Measurements from ENCODE around the gene CYSTM1. TPM values are rescaled to one million over a fixed set of nuclear protein-coding genes. Genes with fewer than 3 reads are reported as not detected.

The CYSTM1 gene
- total and polyA plus RNA-seq, 3 donors from 2014 or later, result 33.5 to 115 (median 43.6) TPM

DNA sequence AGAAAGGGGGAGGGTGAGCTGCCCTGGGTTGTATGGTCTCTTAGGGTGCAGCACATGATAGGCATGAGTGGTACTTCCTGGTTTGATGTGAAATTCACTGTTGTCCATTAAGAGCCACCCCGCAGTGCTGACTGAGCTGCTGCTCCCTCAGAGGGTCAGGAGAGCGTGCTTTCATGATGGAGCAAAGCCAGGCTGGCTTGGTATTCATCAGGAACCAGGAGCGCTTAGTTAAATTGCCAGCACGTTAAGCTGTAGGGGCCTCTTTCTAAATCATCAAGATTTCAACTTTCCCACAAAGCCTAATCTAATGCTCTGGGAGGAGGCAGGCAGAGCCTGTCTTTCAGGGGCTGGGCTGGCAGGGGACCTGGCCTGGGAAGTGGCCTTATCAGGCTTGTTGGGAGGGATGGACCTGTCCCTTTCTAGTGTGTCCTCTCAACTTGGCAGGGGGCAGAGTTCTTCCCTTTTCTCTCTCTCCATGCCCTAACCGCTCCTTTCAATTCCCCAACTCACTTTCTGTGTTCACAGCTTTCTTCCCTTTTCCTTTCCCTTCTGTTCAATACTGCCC, 7.9 kb downstream of the CYSTM1 start:
- no peaks in the 10 kb centered on the region for H3K36me3 ChIP-seq (ENCODE audit: low read depth, missing control alignments)
- DNase-seq, result peak; percentile 58
- H3K27me3 ChIP-seq, result no peaks in the 10 kb centered on the region
- peaks cover 20% of the 10 kb centered on the region for H3K4me1 ChIP-seq
- TF ChIP-seq, protein P1, sequence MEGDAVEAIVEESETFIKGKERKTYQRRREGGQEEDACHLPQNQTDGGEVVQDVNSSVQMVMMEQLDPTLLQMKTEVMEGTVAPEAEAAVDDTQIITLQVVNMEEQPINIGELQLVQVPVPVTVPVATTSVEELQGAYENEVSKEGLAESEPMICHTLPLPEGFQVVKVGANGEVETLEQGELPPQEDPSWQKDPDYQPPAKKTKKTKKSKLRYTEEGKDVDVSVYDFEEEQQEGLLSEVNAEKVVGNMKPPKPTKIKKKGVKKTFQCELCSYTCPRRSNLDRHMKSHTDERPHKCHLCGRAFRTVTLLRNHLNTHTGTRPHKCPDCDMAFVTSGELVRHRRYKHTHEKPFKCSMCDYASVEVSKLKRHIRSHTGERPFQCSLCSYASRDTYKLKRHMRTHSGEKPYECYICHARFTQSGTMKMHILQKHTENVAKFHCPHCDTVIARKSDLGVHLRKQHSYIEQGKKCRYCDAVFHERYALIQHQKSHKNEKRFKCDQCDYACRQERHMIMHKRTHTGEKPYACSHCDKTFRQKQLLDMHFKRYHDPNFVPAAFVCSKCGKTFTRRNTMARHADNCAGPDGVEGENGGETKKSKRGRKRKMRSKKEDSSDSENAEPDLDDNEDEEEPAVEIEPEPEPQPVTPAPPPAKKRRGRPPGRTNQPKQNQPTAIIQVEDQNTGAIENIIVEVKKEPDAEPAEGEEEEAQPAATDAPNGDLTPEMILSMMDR (IDR thresholded peaks at IDR 0.05), result no peak
- TF ChIP-seq POLR2A (IDR thresholded peaks at IDR 0.05), result no peak
- 40 to 46% methylated on average over 5 of the region's 5 CpGs for WGBS, 2 donors
- H3K4me3 ChIP-seq, result no peak overlapping the region
- no peaks in the 10 kb centered on the region for H3K9me3 ChIP-seq
- intact Hi-C loops (cut with DNase I; ENCODE audit: low total_unique reads), result no loop called here
- H3K27ac ChIP-seq, result peak overlapping the region; percentile 3 to 22

DNA sequence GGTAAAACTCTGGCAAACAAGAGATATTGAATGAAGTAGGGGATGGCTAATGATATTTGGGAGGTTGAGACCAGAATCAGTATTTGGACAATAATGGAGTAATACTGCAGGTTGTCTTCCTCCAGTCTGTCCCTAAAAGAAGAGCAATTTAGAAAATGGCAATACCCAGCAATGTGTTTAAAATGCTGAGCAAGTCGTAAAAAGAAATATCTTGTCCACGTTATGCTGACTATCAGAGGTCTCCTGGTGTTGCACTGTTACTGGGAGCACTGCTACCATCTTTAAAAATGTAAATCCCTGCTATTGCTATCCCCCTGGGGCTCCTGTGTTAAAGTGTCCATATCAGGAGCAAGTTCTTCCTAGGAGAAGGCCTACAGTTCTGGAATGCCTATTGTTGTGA, 10.4 kb downstream of the CYSTM1 start:
- Histone ChIP-seq H3K27ac (no peak overlapping the region), H3K4me1 (peaks cover 16% of the 10 kb centered on the region), H3K36me3 (ENCODE audit: low read depth, missing control alignments) (no peaks in the 10 kb centered on the region), H3K27me3 (no peaks in the 10 kb centered on the region), H3K9me3 (no peaks in the 10 kb centered on the region), H3K4me3 (no peak overlapping the region)
- WGBS, 2 donors, result 81 to 90% methylated on average over 2 of the region's 2 CpGs
- intact Hi-C loops (cut with DNase I; ENCODE audit: low total_unique reads), result no loop called here
- DNase-seq, result no peak
- TF ChIP-seq, protein P1 (IDR thresholded peaks at IDR 0.05), result no peak
- no peak for TF ChIP-seq POLR2A (IDR thresholded peaks at IDR 0.05)

DNA sequence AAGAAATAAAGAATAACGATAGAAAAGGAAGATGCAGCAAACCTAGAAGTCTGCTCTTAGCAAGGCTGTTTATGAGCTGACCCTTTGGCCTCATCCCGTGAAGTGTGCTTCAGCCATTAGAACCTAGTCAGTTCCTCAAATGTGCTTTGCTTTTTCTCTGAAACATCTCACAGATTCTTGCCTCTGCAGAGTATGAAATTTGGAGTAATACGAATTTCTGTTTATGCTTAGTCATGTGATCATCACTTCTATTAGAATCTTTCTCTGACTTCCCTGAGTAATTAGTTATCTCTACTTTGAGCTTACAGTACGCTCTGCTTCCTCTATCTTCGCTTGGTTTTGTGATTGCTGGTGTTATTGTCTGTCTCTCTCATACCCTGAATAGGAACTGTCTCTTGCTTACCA, 11.3 kb downstream of the CYSTM1 start:
- H3K36me3 ChIP-seq (ENCODE audit: low read depth, missing control alignments), result no peaks in the 10 kb centered on the region
- no peaks in the 10 kb centered on the region for H3K9me3 ChIP-seq
- intact Hi-C loops (cut with DNase I; ENCODE audit: low total_unique reads), result no loop called here
- 66 to 81% methylated on average over 5 of the region's 5 CpGs for WGBS, 2 donors
- TF ChIP-seq POLR2A (IDR thresholded peaks at IDR 0.05), result no peak
- TF ChIP-seq, protein P1 (IDR thresholded peaks at IDR 0.05), result no peak
- peaks cover 12% of the 10 kb centered on the region for H3K4me1 ChIP-seq
- no peaks in the 10 kb centered on the region for H3K27me3 ChIP-seq
- H3K27ac ChIP-seq, result no peak overlapping the region
- H3K4me3 ChIP-seq, result no peak overlapping the region
- no peak for DNase-seq

DNA sequence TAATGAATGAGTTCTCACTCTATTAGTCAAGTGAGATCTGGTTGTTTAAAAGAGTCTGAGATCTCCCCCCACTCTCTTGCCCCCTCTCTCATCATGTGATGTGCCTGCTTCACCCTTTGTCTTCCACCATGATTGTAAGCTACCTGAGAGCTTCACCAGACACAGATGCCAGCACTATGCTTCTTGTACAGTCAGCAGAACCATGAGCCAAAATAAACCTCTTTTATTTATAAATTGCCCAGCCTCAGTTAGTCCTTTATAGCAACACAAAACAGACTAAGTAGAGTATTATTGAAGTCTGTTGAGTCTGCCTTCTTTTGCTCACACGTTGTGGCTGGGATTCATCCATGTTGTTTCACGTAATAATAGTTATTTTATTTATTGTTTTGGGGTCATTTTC, 14.3 kb downstream of the CYSTM1 start:
- 73 to 83% methylated on average over 2 of the region's 2 CpGs for WGBS, 2 donors
- no peaks in the 10 kb centered on the region for H3K27me3 ChIP-seq
- no peak overlapping the region for H3K4me3 ChIP-seq
- H3K27ac ChIP-seq, result no peak overlapping the region
- DNase-seq, result no peak
- no peak for TF ChIP-seq POLR2A (IDR thresholded peaks at IDR 0.05)
- TF ChIP-seq, protein P1 (IDR thresholded peaks at IDR 0.05), result no peak
- H3K9me3 ChIP-seq, result no peaks in the 10 kb centered on the region
- intact Hi-C loops (cut with DNase I; ENCODE audit: low total_unique reads), result no loop called here
- no peaks in the 10 kb centered on the region for H3K4me1 ChIP-seq
- no peaks in the 10 kb centered on the region for H3K36me3 ChIP-seq (ENCODE audit: low read depth, missing control alignments)
